Progenitor cell of endocrine pancreas (in vitro differentiated cells): Measurements from ENCODE around the gene DOK4. TPM values are rescaled to one million over a fixed set of nuclear protein-coding genes. Genes with fewer than 3 reads are reported as not detected.
A peak's percentile ranks its signal among the peaks of the same experiment; 100 is the strongest.

Experiments used
- DNase-seq: peaks from one replicate; pipeline ENCODE4 v3.0.0; 2021; ENCODE audit warnings: low spot score; ENCODE audit not compliant: unreplicated experiment
- H3K27ac Mint-ChIP-seq: 2 replicates; pipeline ENCODE4 v1.8.0; 2021; ENCODE audit warnings: mild to moderate bottlenecking, moderate library complexity, mixed read lengths
- H3K27me3 Mint-ChIP-seq: 2 replicates; pipeline ENCODE4 v1.8.0; 2021; ENCODE audit warnings: mixed read lengths
- H3K36me3 Mint-ChIP-seq: 2 replicates; pipeline ENCODE4 v1.8.0; 2022; ENCODE audit warnings: mixed read lengths; ENCODE audit not compliant: insufficient read depth
- H3K4me1 Mint-ChIP-seq: 2 replicates; pipeline ENCODE4 v1.8.0; 2021; ENCODE audit warnings: low read depth, mixed read lengths
- H3K4me3 Mint-ChIP-seq: 2 replicates; pipeline ENCODE4 v1.8.0; 2021; ENCODE audit warnings: low read depth, mild to moderate bottlenecking, moderate library complexity, mixed read lengths
- H3K9me3 Mint-ChIP-seq: 2 replicates; pipeline ENCODE4 v1.8.0; 2021; ENCODE audit warnings: low read depth, mixed read lengths
- CTCF ChIP-seq: fragments of 200-600 bp; sonication (generic); IDR thresholded peaks from one replicate; pipeline ENCODE4 v1.5.0; 2021; ENCODE audit warnings: antibody characterized with exemption, mild to moderate bottlenecking; ENCODE audit not compliant: unreplicated experiment
- total RNA-seq: library from RNA; stranded (reverse); gene quantifications from 2 replicates; pipeline ENCODE4 v1.2.1, GENCODE V29; 2021

DOK4 gene
- total RNA-seq, 1 donor from 2014 or later, result 35.0 TPM

GRCh38 chr16:57498031-57498430 lies 11.7 kb upstream of the DOK4 start:
- no peaks in the 10 kb centered on the region for H3K36me3 Mint-ChIP-seq
- TF ChIP-seq CTCF, result no peak
- H3K4me3 Mint-ChIP-seq, result no peak overlapping the region
- H3K27me3 Mint-ChIP-seq, result peaks cover 20% of the 10 kb centered on the region
- H3K9me3 Mint-ChIP-seq, result no peaks in the 10 kb centered on the region
- no peak overlapping the region for H3K27ac Mint-ChIP-seq
- H3K4me1 Mint-ChIP-seq, result peaks cover 21% of the 10 kb centered on the region
- no peak for DNase-seq

DNA sequence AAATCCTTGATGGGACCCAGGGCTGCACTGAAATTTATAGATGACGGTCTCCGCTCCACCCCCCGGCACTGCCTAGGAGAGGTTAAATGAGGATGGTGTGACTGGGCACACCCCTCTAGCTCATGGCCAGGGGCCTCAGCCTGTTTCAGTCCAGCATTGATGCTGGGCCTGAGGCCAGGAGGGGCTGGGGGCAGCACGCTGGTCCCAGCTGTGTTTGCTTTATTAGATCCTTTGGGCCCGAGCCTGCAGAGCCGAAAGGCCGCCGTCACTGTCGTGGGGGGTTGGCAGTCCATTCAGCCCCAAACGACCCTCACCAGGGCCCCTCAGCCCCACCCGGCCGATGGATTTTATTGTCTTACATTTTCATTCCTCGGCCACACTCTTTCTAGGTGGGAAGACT lies 10.8 kb upstream of the DOK4 start:
- H3K27ac Mint-ChIP-seq, result no peak overlapping the region
- no peak for DNase-seq
- H3K9me3 Mint-ChIP-seq, result no peaks in the 10 kb centered on the region
- H3K4me3 Mint-ChIP-seq, result no peak overlapping the region
- peaks cover 13% of the 10 kb centered on the region for H3K4me1 Mint-ChIP-seq
- no peaks in the 10 kb centered on the region for H3K36me3 Mint-ChIP-seq
- TF ChIP-seq CTCF, result no peak
- peaks cover 20% of the 10 kb centered on the region for H3K27me3 Mint-ChIP-seq

DNA sequence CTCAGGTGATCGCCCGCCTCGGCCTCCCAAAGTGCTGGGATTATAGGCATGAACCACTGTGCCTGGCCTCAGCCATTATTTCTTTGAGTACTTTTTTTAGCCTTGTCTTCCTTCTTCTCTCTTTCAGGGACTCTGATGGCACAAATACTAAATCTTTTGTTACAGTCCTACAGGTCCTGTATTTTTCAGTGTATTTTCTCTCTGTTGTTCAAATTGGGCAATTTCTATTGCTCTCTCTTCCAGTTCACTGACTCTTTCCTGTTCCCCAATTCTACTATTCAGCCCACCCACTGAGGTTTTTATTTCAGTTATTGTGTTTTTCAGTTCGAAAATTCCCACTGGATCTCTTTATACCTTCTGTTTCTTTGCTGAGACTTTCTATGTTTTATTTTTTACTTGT lies 7.5 kb upstream of the DOK4 start:
- no peaks in the 10 kb centered on the region for H3K36me3 Mint-ChIP-seq
- no peak for TF ChIP-seq CTCF
- no peaks in the 10 kb centered on the region for H3K9me3 Mint-ChIP-seq
- no peak overlapping the region for H3K27ac Mint-ChIP-seq
- peaks cover 5% of the 10 kb centered on the region for H3K27me3 Mint-ChIP-seq
- peaks cover 3% of the 10 kb centered on the region for H3K4me1 Mint-ChIP-seq
- no peak overlapping the region for H3K4me3 Mint-ChIP-seq
- DNase-seq, result no peak

- no peak for DNase-seq
- peaks cover 18% of the 10 kb centered on the region for H3K4me1 Mint-ChIP-seq
- H3K9me3 Mint-ChIP-seq, result no peaks in the 10 kb centered on the region
- no peak for TF ChIP-seq CTCF
- no peak overlapping the region for H3K27ac Mint-ChIP-seq
- peaks cover 6% of the 10 kb centered on the region for H3K27me3 Mint-ChIP-seq
- H3K4me3 Mint-ChIP-seq, result no peak overlapping the region
- no peaks in the 10 kb centered on the region for H3K36me3 Mint-ChIP-seq
Observed at GRCh38 chr16:57489229-57489628, 2.9 kb upstream of the DOK4 start.

DNA sequence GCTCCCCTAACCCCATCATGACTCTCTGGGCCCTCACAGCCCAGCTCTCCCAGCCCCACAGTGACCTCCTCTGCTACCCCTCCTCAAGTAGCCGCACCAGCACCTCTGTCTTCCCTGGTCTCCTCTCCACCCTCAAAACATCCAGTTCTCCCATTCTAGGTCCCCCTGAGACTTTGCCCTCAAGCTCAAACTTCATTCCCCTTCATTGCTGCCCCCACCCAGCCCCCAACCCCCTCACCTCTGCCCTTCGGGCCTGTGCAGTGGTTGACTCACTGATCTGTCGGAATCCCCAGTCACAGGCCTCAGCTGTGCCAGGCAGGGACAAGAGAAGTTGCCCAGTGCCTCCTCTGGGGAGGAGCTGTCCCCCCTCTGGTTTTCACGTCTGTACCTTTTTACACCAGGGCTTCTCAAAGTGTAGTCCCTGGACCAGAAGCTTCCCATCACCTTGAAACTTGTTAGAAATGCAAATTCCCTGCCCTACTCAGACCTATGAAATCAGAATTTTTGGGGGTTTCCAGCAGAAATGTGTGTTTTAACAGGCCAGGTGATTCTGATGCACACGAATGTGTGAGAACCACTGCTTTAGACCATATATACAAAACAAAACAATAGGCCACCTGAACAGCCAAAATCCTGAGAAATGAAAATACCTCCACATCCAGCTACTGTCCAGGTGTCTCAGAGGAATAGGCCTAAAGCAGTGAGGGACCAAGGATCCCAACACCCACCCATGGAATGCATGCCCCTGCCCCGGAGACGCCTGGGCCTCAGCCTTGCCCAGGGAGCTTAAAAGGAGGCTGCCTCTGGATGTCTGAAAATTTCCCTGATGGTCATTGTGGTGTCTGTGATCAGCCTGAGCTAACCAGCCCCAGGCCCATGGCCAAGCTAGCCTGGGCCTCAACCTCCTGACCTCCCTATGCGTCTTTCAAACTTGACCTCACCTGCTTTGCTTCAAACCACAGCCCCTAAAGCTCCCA lies 853 bp upstream of the DOK4 start:
- H3K27ac Mint-ChIP-seq, result peak overlapping the region; percentile 30
- DNase-seq, result no peak
- H3K4me3 Mint-ChIP-seq, result peak overlapping the region; percentile 71
- no peaks in the 10 kb centered on the region for H3K9me3 Mint-ChIP-seq
- no peak for TF ChIP-seq CTCF
- no peaks in the 10 kb centered on the region for H3K36me3 Mint-ChIP-seq
- peaks cover 21% of the 10 kb centered on the region for H3K4me1 Mint-ChIP-seq
- peaks cover 6% of the 10 kb centered on the region for H3K27me3 Mint-ChIP-seq
